ENCODE data around the gene TTC12.

Gene TTC12

DNA sequence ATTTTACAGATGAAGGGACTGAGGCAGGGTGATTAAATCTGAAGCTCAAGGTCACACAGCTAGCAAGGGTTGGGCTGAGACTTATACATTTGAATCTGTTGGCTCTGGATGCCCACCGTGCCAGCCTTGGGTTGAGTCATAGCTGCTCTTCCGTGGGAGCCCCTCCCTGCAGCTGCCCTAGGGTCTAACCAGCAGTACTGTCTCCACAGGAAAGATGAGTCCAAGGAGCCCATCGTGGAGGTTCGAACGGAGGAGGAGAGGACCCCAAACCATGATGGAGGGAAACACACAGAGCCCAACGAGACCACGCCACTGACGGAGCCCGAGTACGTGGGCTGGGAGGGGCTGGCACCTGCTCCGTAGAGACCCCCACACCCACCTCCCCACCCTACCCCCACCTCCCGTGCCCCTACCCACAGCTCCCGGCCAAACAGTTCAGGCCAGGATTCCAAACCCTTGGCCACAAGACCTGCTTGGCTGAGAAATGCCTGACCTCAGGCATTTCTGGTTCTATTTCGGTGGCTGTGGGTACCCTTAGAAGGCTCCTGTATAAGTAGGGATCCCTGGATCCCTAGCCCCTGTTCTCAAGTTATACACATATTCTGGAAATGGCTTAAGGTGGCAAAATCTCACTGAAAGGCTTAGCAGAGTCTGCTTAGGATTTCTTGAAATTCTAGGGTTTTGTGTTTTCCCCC lies 42.7 kb upstream of the TTC12 start:
- TF ChIP-seq, protein P1, sequence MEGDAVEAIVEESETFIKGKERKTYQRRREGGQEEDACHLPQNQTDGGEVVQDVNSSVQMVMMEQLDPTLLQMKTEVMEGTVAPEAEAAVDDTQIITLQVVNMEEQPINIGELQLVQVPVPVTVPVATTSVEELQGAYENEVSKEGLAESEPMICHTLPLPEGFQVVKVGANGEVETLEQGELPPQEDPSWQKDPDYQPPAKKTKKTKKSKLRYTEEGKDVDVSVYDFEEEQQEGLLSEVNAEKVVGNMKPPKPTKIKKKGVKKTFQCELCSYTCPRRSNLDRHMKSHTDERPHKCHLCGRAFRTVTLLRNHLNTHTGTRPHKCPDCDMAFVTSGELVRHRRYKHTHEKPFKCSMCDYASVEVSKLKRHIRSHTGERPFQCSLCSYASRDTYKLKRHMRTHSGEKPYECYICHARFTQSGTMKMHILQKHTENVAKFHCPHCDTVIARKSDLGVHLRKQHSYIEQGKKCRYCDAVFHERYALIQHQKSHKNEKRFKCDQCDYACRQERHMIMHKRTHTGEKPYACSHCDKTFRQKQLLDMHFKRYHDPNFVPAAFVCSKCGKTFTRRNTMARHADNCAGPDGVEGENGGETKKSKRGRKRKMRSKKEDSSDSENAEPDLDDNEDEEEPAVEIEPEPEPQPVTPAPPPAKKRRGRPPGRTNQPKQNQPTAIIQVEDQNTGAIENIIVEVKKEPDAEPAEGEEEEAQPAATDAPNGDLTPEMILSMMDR (IDR thresholded peaks at IDR 0.05; ENCODE audit: low read depth, low read length) = no peak
- DNase-seq (ENCODE audit: extremely low read depth, low read depth) = no peak

DNA sequence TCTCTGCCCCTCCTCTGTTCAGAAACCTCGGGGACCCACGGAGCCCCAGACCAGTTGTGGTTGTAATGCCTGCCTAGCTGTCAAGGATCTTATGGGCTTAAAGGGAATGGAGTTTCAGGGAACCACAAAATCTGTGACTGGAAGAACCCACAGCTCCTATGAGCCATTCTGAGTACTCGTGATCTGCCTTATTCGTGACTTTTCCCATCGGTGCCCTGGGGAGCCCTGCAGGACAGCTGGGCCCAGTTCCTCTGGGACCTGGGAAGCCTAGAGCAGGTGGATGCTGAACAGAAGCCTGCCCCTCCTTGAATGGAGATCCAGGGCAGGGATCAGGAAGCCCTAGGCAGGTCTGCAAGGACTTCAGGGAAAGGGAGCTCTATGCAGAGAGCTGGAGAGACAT lies 42.1 kb upstream of the TTC12 start:
- TF ChIP-seq, protein P1 (IDR thresholded peaks at IDR 0.05; ENCODE audit: low read depth, low read length) = no peak
- DNase-seq (ENCODE audit: extremely low read depth, low read depth) = no peak

DNA sequence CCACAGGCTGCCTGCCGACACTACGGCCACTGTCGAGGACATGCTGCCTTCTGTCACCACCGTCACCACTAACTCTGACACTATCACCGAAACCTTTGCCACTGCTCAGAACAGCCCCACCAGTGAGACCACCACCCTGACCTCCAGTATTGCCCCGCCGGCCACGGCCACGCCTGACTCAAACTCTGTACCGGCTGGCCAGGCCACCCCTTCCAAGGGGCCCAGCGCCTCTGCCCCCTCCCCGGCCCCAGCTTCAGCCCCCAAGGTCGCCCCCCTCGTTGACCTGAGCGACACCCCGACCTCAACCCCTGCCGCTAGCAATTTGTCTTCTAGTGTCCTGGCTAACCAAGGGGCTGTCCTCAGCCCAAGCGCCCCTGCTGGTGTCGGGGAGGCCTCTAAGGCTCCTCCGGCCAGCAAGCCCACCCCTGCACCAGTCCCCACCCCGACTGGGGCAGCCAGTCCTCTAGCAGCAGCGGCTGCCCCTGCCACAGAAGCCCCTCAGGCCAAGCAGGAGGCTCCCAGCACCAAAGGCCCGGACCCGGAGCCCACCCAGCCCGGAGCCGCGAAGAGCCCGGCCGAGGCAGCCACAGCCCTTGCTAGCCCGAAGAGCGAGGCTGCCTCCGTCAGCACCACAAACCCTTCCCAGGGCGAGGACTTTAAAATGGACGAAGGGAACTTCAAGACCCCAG lies 41.3 kb upstream of the TTC12 start:
- no peak for DNase-seq (ENCODE audit: extremely low read depth, low read depth)
- TF ChIP-seq, protein P1 (IDR thresholded peaks at IDR 0.05; ENCODE audit: low read depth, low read length) = no peak

DNA sequence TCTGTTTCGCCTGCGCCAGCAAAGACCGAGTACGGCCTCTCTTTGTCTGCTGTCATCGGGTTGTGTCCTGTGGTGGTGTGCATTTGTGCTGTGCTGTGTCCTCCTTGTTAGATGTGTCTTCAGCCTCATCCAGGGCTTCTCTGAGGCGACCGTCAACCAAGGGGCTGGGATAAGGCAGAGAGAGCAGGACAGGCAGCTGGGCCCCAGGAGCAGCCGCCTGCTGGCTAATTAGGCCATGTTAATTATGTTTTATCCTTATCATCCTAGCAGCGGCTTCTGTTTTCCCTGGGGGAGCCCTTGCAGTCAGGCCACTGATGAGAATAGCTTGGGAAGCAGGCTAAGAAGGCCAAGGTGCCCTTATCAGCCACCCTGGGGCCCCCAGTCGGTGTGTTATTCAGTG lies 40.7 kb upstream of the TTC12 start:
- TF ChIP-seq, protein P1 (IDR thresholded peaks at IDR 0.05; ENCODE audit: low read depth, low read length) = no peak
- no peak for DNase-seq (ENCODE audit: extremely low read depth, low read depth)

DNA sequence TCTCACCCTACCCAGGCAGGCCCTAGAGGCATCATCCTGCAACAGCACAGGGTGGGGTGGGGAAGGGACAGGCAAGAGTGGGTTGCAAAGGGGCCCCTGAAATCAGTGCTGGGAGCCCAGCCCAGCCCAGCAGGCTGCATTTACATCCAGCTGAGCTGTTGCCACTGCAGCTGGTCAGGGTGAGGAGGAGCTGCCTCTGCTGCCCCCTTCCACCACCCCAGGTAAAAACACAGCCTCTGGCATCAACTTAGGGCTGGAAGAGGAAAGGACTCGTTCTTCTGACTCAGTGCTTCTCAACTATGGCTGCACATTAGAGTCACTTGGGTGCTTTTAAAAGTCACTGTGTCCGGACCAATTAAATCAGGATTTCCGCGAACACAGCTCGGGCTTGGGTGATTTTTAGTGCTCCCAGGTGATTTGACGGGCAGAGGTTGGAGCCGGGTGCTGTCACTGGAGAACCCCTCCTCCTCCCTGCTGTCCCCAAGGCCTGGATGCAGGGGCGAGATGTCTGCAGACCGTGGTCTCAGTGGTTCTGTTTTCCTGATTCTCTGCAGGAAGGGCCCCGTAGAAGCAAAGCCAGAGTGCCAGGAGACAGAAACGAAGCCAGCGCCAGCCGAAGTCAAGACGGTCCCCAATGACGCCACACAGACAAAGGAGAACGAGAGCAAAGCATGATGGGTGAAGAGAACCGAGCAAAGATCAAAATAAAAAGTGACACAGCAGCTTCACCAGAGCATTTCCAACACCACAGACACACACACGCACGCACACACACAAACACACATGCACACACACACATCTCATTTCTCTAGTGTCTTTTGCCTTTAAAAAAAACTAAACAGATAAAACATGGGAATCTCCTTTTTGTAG lies 39.4 kb upstream of the TTC12 start:
- DNase-seq (ENCODE audit: extremely low read depth, low read depth) = no peak
- TF ChIP-seq, protein P1 (IDR thresholded peaks at IDR 0.05; ENCODE audit: low read depth, low read length) = peak; percentile 11

DNA sequence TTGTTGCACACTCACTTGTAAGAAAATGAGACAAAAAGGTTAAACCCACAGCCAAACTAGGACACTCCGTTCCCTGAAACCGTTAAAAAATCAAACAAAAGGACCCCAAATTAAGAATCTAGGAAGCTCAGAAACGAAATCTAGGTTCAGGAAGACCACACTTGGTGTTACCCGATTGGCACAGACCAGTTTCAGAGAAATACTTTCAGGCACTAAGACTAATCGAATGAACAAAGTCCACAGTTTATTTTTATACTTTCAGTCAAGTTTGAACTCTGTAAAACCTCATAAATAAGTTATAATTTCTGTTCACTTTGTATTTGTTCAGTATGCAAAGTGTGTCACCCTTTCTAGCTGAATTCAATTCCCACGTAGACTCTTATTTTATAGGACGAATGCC lies 38.8 kb upstream of the TTC12 start:
- no peak for DNase-seq (ENCODE audit: extremely low read depth, low read depth)
- TF ChIP-seq, protein P1 (IDR thresholded peaks at IDR 0.05; ENCODE audit: low read depth, low read length) = no peak

DNA sequence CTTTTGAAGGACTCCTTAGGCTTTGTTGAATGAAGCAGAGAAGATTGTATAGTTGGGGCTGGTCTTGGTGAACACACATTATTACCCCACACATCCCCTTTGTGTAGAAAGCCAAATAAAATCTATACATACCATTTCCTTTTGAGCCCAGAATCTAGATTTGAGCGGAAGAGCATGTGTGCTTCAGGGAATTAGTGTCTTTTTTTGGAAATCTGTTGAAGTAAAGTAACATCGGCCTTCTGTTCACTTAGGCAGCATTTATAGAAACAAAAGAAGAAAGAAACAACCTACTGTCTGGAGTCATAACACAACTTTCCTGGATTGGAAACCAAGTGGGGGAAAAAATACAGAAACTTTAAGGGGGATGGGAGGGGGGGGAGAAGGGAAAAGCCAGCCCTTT lies 37.9 kb upstream of the TTC12 start:
- no peak for DNase-seq (ENCODE audit: extremely low read depth, low read depth)
- TF ChIP-seq, protein P1 (IDR thresholded peaks at IDR 0.05; ENCODE audit: low read depth, low read length) = no peak

All from AG09319 (cell line).